ENCODE data around the gene TIGD1. TPM values are rescaled to one million over a fixed set of nuclear protein-coding genes. Genes with fewer than 3 reads are reported as not detected.

The TIGD1 gene
- 1 to 10 TPM; 1.4 to 2.6 (median 2.0) TPM for total RNA-seq
- 1 to 10 TPM; 1.6 to 6.9 TPM for polyA plus RNA-seq
- long read RNA-seq, donor 1, partial matches to known transcripts = 0 of 1 reads
- long read RNA-seq, donor 1, other reads (novel, unspliced or antisense) = 0 of 1 reads
- long read RNA-seq, donor 2 = 0 reads
- long read RNA-seq, donor 3, partial matches to known transcripts = 0 of 4 reads
- long read RNA-seq, donor 3, other reads (novel, unspliced or antisense) = 0 of 4 reads

GRCh38 chr2:232550354-232551249 is at the start of gene TIGD1, which contains the start of gene EIF4E2:
Gene TIGD1 (minus strand): TSS chr2:232550557. CDS start chr2:232549882, 675 bp downstream.
Gene EIF4E2 (plus strand): TSS chr2:232550689. CDS start chr2:232550725, 36 bp downstream.
- Histone ChIP-seq H3K27me3 (no peaks in the 10 kb centered on the region), H3K36me3 (peaks cover 0 to 41% (median 3%) of the 10 kb centered on the region in 9 donors), H3K27ac (peak within 1 kb of the TSS; percentile 74 to 100 (median 98)), H3K9me3 (peaks cover 0 to 16% (median 9%) of the 10 kb centered on the region in 11 donors), H3K4me1 (peaks cover 6 to 63% (median 25%) of the 10 kb centered on the region in 9 donors), H3K4me3 (peak within 1 kb of the TSS; percentile 68 to 98 (median 92))
- 0% methylated on average over 81 of the region's 81 CpGs for WGBS, 2 donors
- DNase-seq = peak; percentile 94
- intact Hi-C loops (cut with DNase I) = no loop called here
- peak; percentile 98 to 99 (median 98) for ATAC-seq
- peak in 8 of 9 donors; percentile 10 to 49 (median 32) for TF ChIP-seq CTCF (IDR thresholded peaks at IDR 0.05)

DNA sequence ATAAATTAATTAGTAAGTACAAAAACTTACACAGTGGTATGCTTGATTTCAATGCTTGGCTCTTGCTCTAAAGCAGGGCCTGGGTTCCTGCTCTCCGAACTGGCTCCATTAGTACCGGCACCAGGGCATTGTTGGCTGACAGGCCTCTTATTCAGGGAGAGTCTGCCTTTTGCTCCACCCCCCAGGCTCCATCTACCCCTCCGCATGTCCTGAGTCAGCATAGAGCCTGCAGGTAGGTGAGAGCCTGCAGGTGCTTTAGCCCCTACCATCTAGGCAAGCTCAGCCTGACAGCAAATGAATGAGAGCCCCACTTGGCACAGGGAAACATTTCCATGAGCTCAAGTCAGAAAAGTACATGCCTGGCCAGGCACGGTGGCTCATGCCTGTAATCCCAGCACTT is 47.9 kb upstream of the TIGD1 start:
- ATAC-seq (no peak), DNase-seq (no peak)
- Histone ChIP-seq H3K4me3 (no peak overlapping the region), H3K36me3 (no peaks in the 10 kb centered on the region), H3K27ac (no peak overlapping the region), H3K4me1 (peaks cover 0 to 6% (median 0%) of the 10 kb centered on the region in 9 donors), H3K27me3 (no peaks in the 10 kb centered on the region), H3K9me3 (peaks cover 0 to 8% (median 0%) of the 10 kb centered on the region in 11 donors)
- WGBS, 2 donors = 86 to 93% methylated on average over 4 of the region's 4 CpGs
- no peak for TF ChIP-seq CTCF (IDR thresholded peaks at IDR 0.05)
- intact Hi-C loops (cut with DNase I) = no loop called here

- DNase-seq (no peak), ATAC-seq (no peak)
- H3K27me3 ChIP-seq = no peaks in the 10 kb centered on the region
- peaks cover 0 to 8% (median 0%) of the 10 kb centered on the region in 11 donors for H3K9me3 ChIP-seq
- intact Hi-C loops (cut with DNase I) = no loop called here
- peaks cover 0 to 13% (median 4%) of the 10 kb centered on the region in 9 donors for H3K4me1 ChIP-seq
- no peak overlapping the region for H3K4me3 ChIP-seq
- H3K27ac ChIP-seq = no peak overlapping the region
- H3K36me3 ChIP-seq = no peaks in the 10 kb centered on the region
- 81 to 99% methylated on average over 7 of the region's 7 CpGs for WGBS, 2 donors
- no peak for TF ChIP-seq CTCF (IDR thresholded peaks at IDR 0.05)
These were observed 47.2 kb upstream of the TIGD1 start for GRCh38 chr2:232597362-232598079.

- H3K9me3 ChIP-seq = peaks cover 0 to 8% (median 0%) of the 10 kb centered on the region in 11 donors
- 77 to 82% methylated on average over 7 of the region's 7 CpGs for WGBS, 2 donors
These were observed 43.6 kb upstream of the TIGD1 start for GRCh38 chr2:232593982-232594381.

More at GRCh38 chr2:232593982-232594381, 43.6 kb upstream of the TIGD1 start:
- Histone ChIP-seq H3K27me3 (no peaks in the 10 kb centered on the region), H3K4me3 (no peak overlapping the region), H3K27ac (no peak overlapping the region), H3K4me1 (peaks cover 0 to 17% (median 8%) of the 10 kb centered on the region in 9 donors), H3K36me3 (no peaks in the 10 kb centered on the region)
- intact Hi-C loops (cut with DNase I) = no loop called here
- ATAC-seq = no peak
- no peak for TF ChIP-seq CTCF (IDR thresholded peaks at IDR 0.05)
- DNase-seq = no peak
